GM12878 (cell line): Measurements from ENCODE around the gene LRRC19. TPM values are rescaled to one million over a fixed set of nuclear protein-coding genes. Genes with fewer than 3 reads are reported as not detected.

Experiments
- CREB1 ChIP-seq: IDR thresholded peaks from 2 replicates; pipeline ENCODE4 v1.6.1; 2012; ENCODE audit warnings: low read depth, mild to moderate bottlenecking, inconsistent platforms
- MYB ChIP-seq: fragments of 150-350 bp; IDR thresholded peaks from 2 replicates; pipeline ENCODE4 v1.6.1; 2014; ENCODE audit warnings: mild to moderate bottlenecking, low read depth, low read length, borderline replicate concordance
- POU2F2 ChIP-seq: IDR thresholded peaks from 3 replicates; pipeline ENCODE4 v1.6.1; 2011; ENCODE audit warnings: low read depth, mild to moderate bottlenecking, low read length, borderline replicate concordance
- polyA plus RNA-seq, 11 experiments: library from polyadenylated mRNA; depleted of rRNA in 4 of 11; unstranded in 6 of 11; stranded (reverse) in 5 of 11; fragments of >200 nt; fragmentation: Nextera tagmentation in 4 of 11; fragmentation: Illumina TruSeq in 1 of 11; extraction: Ambion mirVana in 4 of 11; extraction: Trizol in 1 of 11; gene quantifications; 1 replicate in 1 of 11; 2 replicates in 10 of 11; pipeline versions ENCODE4 v1.2.1 to v1.2.3, GENCODE V29; 2011 to 2016; ENCODE audit warnings: inconsistent platforms in 2 of 11, missing spikeins in 2 of 11, low read depth in 1 of 11
- total RNA-seq, 4 experiments: library from RNA; depleted of rRNA in 3 of 4; stranded (reverse); fragments of >200 nt in 3 of 4; fragmentation: Illumina TruSeq in 1 of 4; extraction: Trizol in 1 of 4; gene quantifications; 2 replicates each; pipeline versions ENCODE4 v1.2.1 to v1.2.3, GENCODE V29; 2013 to 2021
- TF ChIP-seq, protein P1 (sequence below): IDR thresholded peaks from 2 replicates; pipeline ENCODE4 v1.6.1; 2012; ENCODE audit warnings: low read depth, low read length, improper control_type of control experiment
- TF ChIP-seq, protein P2 (sequence below): IDR thresholded peaks from 2 replicates; pipeline ENCODE4 v1.6.1; 2012; ENCODE audit warnings: improper control_type of control experiment, low read depth, low read length; ENCODE audit not compliant: insufficient replicate concordance

The LRRC19 gene
- total and polyA plus RNA-seq, 10 of the 15 experiments (the other 5 are each of a cell fraction or from before 2014, with no cell fraction given), result 0.02 to 0.20 (median 0.08) TPM; not detected in 6

DNA sequence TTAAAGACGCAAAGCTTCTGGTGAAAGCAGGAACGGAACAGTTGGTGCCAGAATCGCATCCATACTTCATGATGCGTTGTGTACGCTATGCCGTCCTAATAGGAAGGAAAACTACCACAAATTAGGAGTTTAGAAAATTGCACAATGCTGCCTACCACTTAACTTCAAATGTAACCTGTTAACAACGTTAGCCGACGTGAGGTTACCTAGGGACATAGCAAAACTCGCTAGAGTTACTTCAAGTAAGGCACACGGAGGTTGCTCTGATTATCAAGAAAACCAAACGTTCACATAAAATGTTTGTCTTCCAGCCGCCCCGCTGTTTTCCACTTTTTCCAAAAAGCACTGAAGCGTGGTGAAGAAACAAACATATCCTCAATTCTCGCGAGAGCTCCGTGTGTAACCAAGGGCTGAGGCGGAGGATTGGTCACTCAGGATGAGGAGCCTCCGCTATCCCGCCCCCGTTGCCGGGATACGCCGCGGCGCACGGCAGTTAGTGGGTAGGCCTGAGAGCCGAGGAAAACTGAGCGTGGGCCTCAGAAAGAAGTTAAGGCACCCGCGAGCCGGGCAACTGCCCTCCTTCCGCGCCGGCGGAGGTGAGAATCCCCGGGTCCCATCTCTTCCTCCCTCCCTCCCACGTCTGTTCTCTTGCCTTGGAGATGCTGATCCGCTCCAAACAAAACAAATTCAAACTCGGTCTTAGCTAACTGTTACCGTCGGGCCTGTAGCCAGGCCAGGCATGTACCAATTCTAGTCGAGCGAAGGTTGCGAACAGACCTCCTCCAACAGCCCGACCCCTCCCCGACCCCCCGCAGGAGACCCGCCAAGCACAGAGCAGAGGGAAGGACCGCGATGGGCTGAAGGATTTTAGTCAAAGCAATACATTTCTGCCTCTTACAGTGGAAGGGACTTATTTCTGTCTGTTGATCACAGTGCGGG, 49.3 kb downstream of the LRRC19 start, which contains the start of gene IFT74 (continued):
- TF ChIP-seq, protein P1, sequence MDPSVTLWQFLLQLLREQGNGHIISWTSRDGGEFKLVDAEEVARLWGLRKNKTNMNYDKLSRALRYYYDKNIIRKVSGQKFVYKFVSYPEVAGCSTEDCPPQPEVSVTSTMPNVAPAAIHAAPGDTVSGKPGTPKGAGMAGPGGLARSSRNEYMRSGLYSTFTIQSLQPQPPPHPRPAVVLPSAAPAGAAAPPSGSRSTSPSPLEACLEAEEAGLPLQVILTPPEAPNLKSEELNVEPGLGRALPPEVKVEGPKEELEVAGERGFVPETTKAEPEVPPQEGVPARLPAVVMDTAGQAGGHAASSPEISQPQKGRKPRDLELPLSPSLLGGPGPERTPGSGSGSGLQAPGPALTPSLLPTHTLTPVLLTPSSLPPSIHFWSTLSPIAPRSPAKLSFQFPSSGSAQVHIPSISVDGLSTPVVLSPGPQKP, result no peak
- TF ChIP-seq, protein P2, sequence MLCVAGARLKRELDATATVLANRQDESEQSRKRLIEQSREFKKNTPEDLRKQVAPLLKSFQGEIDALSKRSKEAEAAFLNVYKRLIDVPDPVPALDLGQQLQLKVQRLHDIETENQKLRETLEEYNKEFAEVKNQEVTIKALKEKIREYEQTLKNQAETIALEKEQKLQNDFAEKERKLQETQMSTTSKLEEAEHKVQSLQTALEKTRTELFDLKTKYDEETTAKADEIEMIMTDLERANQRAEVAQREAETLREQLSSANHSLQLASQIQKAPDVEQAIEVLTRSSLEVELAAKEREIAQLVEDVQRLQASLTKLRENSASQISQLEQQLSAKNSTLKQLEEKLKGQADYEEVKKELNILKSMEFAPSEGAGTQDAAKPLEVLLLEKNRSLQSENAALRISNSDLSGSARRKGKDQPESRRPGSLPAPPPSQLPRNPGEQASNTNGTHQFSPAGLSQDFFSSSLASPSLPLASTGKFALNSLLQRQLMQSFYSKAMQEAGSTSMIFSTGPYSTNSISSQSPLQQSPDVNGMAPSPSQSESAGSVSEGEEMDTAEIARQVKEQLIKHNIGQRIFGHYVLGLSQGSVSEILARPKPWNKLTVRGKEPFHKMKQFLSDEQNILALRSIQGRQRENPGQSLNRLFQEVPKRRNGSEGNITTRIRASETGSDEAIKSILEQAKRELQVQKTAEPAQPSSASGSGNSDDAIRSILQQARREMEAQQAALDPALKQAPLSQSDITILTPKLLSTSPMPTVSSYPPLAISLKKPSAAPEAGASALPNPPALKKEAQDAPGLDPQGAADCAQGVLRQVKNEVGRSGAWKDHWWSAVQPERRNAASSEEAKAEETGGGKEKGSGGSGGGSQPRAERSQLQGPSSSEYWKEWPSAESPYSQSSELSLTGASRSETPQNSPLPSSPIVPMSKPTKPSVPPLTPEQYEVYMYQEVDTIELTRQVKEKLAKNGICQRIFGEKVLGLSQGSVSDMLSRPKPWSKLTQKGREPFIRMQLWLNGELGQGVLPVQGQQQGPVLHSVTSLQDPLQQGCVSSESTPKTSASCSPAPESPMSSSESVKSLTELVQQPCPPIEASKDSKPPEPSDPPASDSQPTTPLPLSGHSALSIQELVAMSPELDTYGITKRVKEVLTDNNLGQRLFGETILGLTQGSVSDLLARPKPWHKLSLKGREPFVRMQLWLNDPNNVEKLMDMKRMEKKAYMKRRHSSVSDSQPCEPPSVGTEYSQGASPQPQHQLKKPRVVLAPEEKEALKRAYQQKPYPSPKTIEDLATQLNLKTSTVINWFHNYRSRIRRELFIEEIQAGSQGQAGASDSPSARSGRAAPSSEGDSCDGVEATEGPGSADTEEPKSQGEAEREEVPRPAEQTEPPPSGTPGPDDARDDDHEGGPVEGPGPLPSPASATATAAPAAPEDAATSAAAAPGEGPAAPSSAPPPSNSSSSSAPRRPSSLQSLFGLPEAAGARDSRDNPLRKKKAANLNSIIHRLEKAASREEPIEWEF, result no peak
- TF ChIP-seq MYB (no peak), CREB1 (no peak), POU2F2 (no peak)
